CD4-positive, alpha-beta T cell (primary cell): Measurements from ENCODE around the gene ASXL2. TPM values are rescaled to one million over a fixed set of nuclear protein-coding genes. Genes with fewer than 3 reads are reported as not detected.

Experiments used
- ATAC-seq: fragments of 200-7000 bp; cut with Tn5 transposase; one replicate; pipeline ENCODE4 v1.10.0; 2022; ENCODE audit warnings: mild to moderate bottlenecking; ENCODE audit not compliant: poor library complexity
- CTCF ChIA-PET: fragments of 350-600 bp; sonication (Branson Sonifier 250); formaldehyde crosslinking; loops from one replicate; lab custom pipeline; 2021; ENCODE audit warnings: antibody characterized with exemption, inconsistent platforms; lab: Charles Lee
- POLR2A ChIA-PET: fragments of 350-600 bp; sonication (Branson Sonifier 250); formaldehyde crosslinking; loops from one replicate; lab custom pipeline; 2021; ENCODE audit warnings: antibody characterized with exemption, inconsistent platforms; lab: Charles Lee
- DNase-seq, 14 experiments: peaks; one replicate each; pipeline ENCODE4 v3.0.0-alpha.2; 2013 to 2020; ENCODE audit warnings: mixed read lengths in 2 of 14
- H3K27ac ChIP-seq, 2 donors: one replicate each; pipeline versions ENCODE4 v1.5.1 to v1.7.0; 2013; ENCODE audit warnings: low read length in 2 of 2, low read depth in 1 of 2, mild to moderate bottlenecking in 1 of 2
- H3K27me3 ChIP-seq, 2 experiments: 1 replicate in 1 of 2; 2 replicates in 1 of 2; pipeline versions ENCODE4 v1.6.1 to v1.7.0; 2013; ENCODE audit warnings: low read length in 2 of 2, control low read depth in 1 of 2, mild to moderate bottlenecking in 1 of 2, moderate library complexity in 1 of 2; ENCODE audit not compliant: insufficient read depth in 2 of 2, control insufficient read depth in 1 of 2
- H3K36me3 ChIP-seq: one replicate; pipeline ENCODE4 v1.6.1; 2013; ENCODE audit warnings: low read length, control low read depth; ENCODE audit not compliant: insufficient read depth
- H3K4me1 ChIP-seq: one replicate; pipeline ENCODE4 v1.6.1; 2013; ENCODE audit warnings: low read length, control low read depth; ENCODE audit not compliant: insufficient read depth
- H3K4me3 ChIP-seq: one replicate; pipeline ENCODE4 v1.5.1; 2013; ENCODE audit warnings: mild to moderate bottlenecking, low read length, moderate library complexity
- H3K9me3 ChIP-seq, 2 experiments: 1 replicate in 1 of 2; 2 replicates in 1 of 2; pipeline versions ENCODE4 v1.6.1 to v1.7.0; 2013; ENCODE audit warnings: low read length in 2 of 2, mild to moderate bottlenecking in 2 of 2, control low read depth in 1 of 2, moderate library complexity in 1 of 2; ENCODE audit not compliant: control insufficient read depth in 1 of 2, insufficient read depth in 1 of 2
- H3K27ac Mint-ChIP-seq: one replicate; pipeline ENCODE4 v1.8.0; 2020; ENCODE audit warnings: mixed read lengths
- H3K27me3 Mint-ChIP-seq: one replicate; pipeline ENCODE4 v1.8.0; 2021; ENCODE audit warnings: mixed read lengths
- H3K36me3 Mint-ChIP-seq: one replicate; pipeline ENCODE4 v1.8.0; 2021; ENCODE audit warnings: low read depth, mixed read lengths
- H3K4me1 Mint-ChIP-seq: one replicate; pipeline ENCODE4 v1.8.0; 2021; ENCODE audit warnings: low read depth, mixed read lengths
- H3K4me3 Mint-ChIP-seq: one replicate; pipeline ENCODE4 v1.8.0; 2020; ENCODE audit warnings: mild to moderate bottlenecking, mixed read lengths
- H3K9me3 Mint-ChIP-seq: one replicate; pipeline ENCODE4 v1.8.0; 2020; ENCODE audit warnings: mixed read lengths
- intact Hi-C, 2 experiments: fragments of 100-400 bp; cut with DNase I in 1 of 2; cut with micrococcal nuclease in 1 of 2; formaldehyde crosslinking; loops; one replicate each; pipeline versions ENCODE4 v1.15.1 to v1.9.0; 2023 to 2025; cut with DNase I, micrococcal nuclease
- total RNA-seq, 174 experiments: library from RNA in 2 of 174; stranded (reverse) in 2 of 174; gene quantifications; one replicate each; pipeline ENCODE4 v1.2.3 and lab custom pipeline; 2021 to 2026
- TF ChIP-seq, protein P1 (sequence below): fragments of 200-600 bp; IDR thresholded peaks from one replicate; pipeline ENCODE4 v1.8.0; 2022; ENCODE audit warnings: antibody characterized with exemption, mild to moderate bottlenecking

Gene ASXL2
- total RNA-seq, 2 experiments from 2014 or later: 15.1 to 17.2 TPM

DNA sequence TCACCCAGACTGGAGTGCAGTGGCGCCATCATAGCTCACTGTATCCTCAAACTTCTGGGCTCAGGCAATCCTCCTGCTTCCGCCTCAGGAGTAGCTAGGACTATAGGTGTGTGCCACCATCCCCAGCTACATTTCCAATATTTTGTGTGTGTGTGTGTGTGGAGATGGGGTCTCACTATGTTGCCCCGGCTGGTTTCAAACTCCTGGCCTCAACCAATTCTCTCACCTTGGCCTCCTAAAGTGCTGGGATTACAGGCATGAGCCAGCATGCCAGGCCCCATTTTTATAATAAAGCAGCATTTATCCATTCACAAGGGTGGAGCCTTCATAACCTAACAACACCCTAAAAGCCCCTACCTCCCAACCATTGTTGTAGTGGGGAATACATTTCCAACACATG lies 152.4 kb downstream of the ASXL2 start:
- H3K27ac Mint-ChIP-seq: no peak overlapping the region

DNA sequence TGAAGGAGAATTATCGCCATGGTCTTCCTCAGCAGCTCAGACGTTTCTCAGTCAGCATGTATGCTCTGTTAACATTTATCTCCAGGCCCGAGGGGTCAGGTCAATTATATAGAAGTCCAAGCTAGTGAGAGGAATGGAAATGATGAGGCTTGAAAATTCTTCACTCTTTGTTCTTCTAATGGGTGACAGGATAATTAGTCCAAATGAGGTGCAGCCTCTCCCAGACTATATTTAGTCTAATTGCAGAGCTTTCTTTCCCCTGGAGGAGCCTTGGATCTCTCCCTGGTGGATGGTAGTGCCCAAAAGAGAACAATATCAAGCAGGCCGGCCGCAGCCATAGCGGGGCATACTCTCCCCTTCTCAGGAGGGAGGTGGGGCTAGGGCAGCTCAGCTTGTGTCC lies 153.5 kb downstream of the ASXL2 start:
- no peaks in the 10 kb centered on the region for H3K9me3 Mint-ChIP-seq
- CTCF ChIA-PET: no interaction called here
- TF ChIP-seq, protein P1, sequence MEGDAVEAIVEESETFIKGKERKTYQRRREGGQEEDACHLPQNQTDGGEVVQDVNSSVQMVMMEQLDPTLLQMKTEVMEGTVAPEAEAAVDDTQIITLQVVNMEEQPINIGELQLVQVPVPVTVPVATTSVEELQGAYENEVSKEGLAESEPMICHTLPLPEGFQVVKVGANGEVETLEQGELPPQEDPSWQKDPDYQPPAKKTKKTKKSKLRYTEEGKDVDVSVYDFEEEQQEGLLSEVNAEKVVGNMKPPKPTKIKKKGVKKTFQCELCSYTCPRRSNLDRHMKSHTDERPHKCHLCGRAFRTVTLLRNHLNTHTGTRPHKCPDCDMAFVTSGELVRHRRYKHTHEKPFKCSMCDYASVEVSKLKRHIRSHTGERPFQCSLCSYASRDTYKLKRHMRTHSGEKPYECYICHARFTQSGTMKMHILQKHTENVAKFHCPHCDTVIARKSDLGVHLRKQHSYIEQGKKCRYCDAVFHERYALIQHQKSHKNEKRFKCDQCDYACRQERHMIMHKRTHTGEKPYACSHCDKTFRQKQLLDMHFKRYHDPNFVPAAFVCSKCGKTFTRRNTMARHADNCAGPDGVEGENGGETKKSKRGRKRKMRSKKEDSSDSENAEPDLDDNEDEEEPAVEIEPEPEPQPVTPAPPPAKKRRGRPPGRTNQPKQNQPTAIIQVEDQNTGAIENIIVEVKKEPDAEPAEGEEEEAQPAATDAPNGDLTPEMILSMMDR: no peak
- intact Hi-C loops: no loop called here
- no peaks in the 10 kb centered on the region for H3K36me3 Mint-ChIP-seq
- Histone ChIP-seq H3K36me3 (no peaks in the 10 kb centered on the region), H3K9me3 (no peaks in the 10 kb centered on the region), H3K4me3 (no peak overlapping the region), H3K27me3 (no peaks in the 10 kb centered on the region), H3K27ac (no peak overlapping the region), H3K4me1 (no peaks in the 10 kb centered on the region)
- DNase-seq: no peak
- H3K4me3 Mint-ChIP-seq: no peak overlapping the region
- ATAC-seq: no peak
- H3K27ac Mint-ChIP-seq: no peak overlapping the region
- H3K4me1 Mint-ChIP-seq: no peaks in the 10 kb centered on the region
- peaks cover 4% of the 10 kb centered on the region for H3K27me3 Mint-ChIP-seq
- POLR2A ChIA-PET: no interaction called here

More for the DNA sequence above, 152.4 kb downstream of the ASXL2 start:
- Histone ChIP-seq H3K4me1 (no peaks in the 10 kb centered on the region), H3K4me3 (no peak overlapping the region), H3K9me3 (no peaks in the 10 kb centered on the region), H3K27me3 (no peaks in the 10 kb centered on the region), H3K27ac (no peak overlapping the region), H3K36me3 (no peaks in the 10 kb centered on the region)
- Mint-ChIP-seq H3K9me3 (no peaks in the 10 kb centered on the region), H3K36me3 (no peaks in the 10 kb centered on the region), H3K27me3 (peaks cover 4% of the 10 kb centered on the region), H3K4me1 (no peaks in the 10 kb centered on the region), H3K4me3 (no peak overlapping the region)
- DNase-seq: no peak
- ChIA-PET POLR2A (no interaction called here), CTCF (no interaction called here)
- intact Hi-C loops: no loop called here
- ATAC-seq: no peak
- TF ChIP-seq, protein P1: no peak

DNA sequence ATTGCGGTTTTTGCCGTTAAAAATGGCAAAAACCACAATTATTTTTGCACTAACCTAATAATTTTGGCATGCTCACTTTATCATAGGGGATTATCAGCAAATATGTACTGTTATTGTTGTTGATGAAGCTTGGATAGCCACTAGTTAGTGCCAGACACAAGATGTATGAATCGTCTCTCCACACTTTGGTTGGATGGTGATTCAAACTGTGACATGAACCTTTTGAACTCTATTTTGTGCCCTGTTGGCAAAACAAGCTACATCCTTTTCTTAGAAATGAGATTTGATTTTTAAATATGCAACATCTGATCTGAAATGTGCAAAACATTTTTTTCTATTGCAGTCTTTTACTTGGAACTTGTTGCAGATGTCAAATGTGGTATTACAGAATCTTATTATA lies 156.1 kb downstream of the ASXL2 start:
- ATAC-seq: no peak
- intact Hi-C loops: no loop called here

More for the DNA sequence above, 156.1 kb downstream of the ASXL2 start:
- ChIA-PET CTCF (no interaction called here), POLR2A (no interaction called here)
- Histone ChIP-seq H3K4me1 (peaks cover 5% of the 10 kb centered on the region), H3K4me3 (no peak overlapping the region), H3K27me3 (no peaks in the 10 kb centered on the region), H3K36me3 (no peaks in the 10 kb centered on the region), H3K27ac (no peak overlapping the region), H3K9me3 (no peaks in the 10 kb centered on the region)
- no peak overlapping the region for H3K4me3 Mint-ChIP-seq
- DNase-seq: no peak
- no peaks in the 10 kb centered on the region for H3K27me3 Mint-ChIP-seq
- no peaks in the 10 kb centered on the region for H3K9me3 Mint-ChIP-seq
- H3K36me3 Mint-ChIP-seq: no peaks in the 10 kb centered on the region
- H3K4me1 Mint-ChIP-seq: peaks cover 7% of the 10 kb centered on the region
- H3K27ac Mint-ChIP-seq: no peak overlapping the region
- TF ChIP-seq, protein P1: no peak
